Cortex of kidney (tissue), 1 donor: Measurements from ENCODE around the gene GPR137B.

Source experiments
- DNase-seq: peaks from one replicate; lab custom pipeline; 2025; lab: John Stamatoyannopoulos, UW

GPR137B gene

GRCh38 chr1:236201786-236202185 lies 59.4 kb downstream of the GPR137B start:
- no peak for DNase-seq

GRCh38 chr1:236204039-236204438 lies 61.7 kb downstream of the GPR137B start:
- no peak for DNase-seq

- no peak for DNase-seq
Measured at GRCh38 chr1:236204656-236205055, 62.3 kb downstream of the GPR137B start.

- no peak for DNase-seq
Measured at GRCh38 chr1:236206548-236206947, 64.2 kb downstream of the GPR137B start.

- DNase-seq = no peak
Measured at GRCh38 chr1:236207121-236207520, 64.8 kb downstream of the GPR137B start.

- no peak for DNase-seq
Measured at GRCh38 chr1:236207569-236207968, 65.2 kb downstream of the GPR137B start.

- no peak for DNase-seq
Measured at GRCh38 chr1:236209185-236209584, 66.8 kb downstream of the GPR137B start.

GRCh38 chr1:236209713-236210112 lies 67.4 kb downstream of the GPR137B start:
- DNase-seq = no peak

- DNase-seq = no peak
Measured at GRCh38 chr1:236211815-236212214, 69.5 kb downstream of the GPR137B start.

- DNase-seq = no peak
Measured at GRCh38 chr1:236213534-236213933, 71.2 kb downstream of the GPR137B start.

GRCh38 chr1:236214761-236215160 lies 72.4 kb downstream of the GPR137B start:
- no peak for DNase-seq

GRCh38 chr1:236220473-236220872 lies 78.1 kb downstream of the GPR137B start:
- DNase-seq = no peak

- no peak for DNase-seq
Measured at GRCh38 chr1:236222632-236223031, 80.3 kb downstream of the GPR137B start.

- DNase-seq = no peak
Measured at GRCh38 chr1:236228411-236228810, 86.1 kb downstream of the GPR137B start.

- DNase-seq = no peak
Measured at GRCh38 chr1:236235116-236235515, 92.8 kb downstream of the GPR137B start.

- no peak for DNase-seq
Measured at GRCh38 chr1:236239092-236239585, 96.8 kb downstream of the GPR137B start.

GRCh38 chr1:236240675-236241074 lies 98.3 kb downstream of the GPR137B start:
- DNase-seq = no peak

GRCh38 chr1:236242568-236242967 lies 100.2 kb downstream of the GPR137B start:
- DNase-seq = no peak

GRCh38 chr1:236247286-236247685 lies 104.9 kb downstream of the GPR137B start:
- DNase-seq = no peak

GRCh38 chr1:236251587-236251986 lies 109.2 kb downstream of the GPR137B start:
- no peak for DNase-seq

GRCh38 chr1:236253119-236253518 lies 110.8 kb downstream of the GPR137B start:
- DNase-seq = no peak

- no peak for DNase-seq
Measured at GRCh38 chr1:236253918-236254637, 111.7 kb downstream of the GPR137B start.

- DNase-seq = no peak
Measured at GRCh38 chr1:236257216-236257615, 114.9 kb downstream of the GPR137B start.

- no peak for DNase-seq
Measured at GRCh38 chr1:236258114-236258622, 115.8 kb downstream of the GPR137B start.
